Endothelial cell of umbilical vein (primary cell): ENCODE measurements around the gene OR8B12.

ENCODE experiments used
- CTCF ChIP-seq, 2 donors: IDR thresholded peaks; 1 replicate in 1 of 2; 2 replicates in 1 of 2; pipeline ENCODE4 v1.5.1; 2011; ENCODE audit warnings: low read length in 2 of 2, mild to moderate bottlenecking in 2 of 2, moderate library complexity in 2 of 2, control low read depth in 1 of 2, inconsistent platforms in 1 of 2, low read depth in 1 of 2; ENCODE audit not compliant: insufficient read depth in 1 of 2; ENCODE audit errors: extremely low read depth in 1 of 2
- EZH2 ChIP-seq: IDR thresholded peaks from 2 replicates; pipeline ENCODE4 v1.6.1; 2012; ENCODE audit warnings: borderline replicate concordance, low read depth, mild to moderate bottlenecking, moderate library complexity, low read length, inconsistent platforms; ENCODE audit not compliant: severe bottlenecking
- FOS ChIP-seq: IDR thresholded peaks from 2 replicates; pipeline ENCODE4 v1.6.1; 2011; ENCODE audit warnings: mild to moderate bottlenecking, low read length, moderate library complexity, borderline replicate concordance; ENCODE audit not compliant: insufficient read depth
- JUN ChIP-seq: IDR thresholded peaks from 2 replicates; pipeline ENCODE4 v1.6.1; 2011; ENCODE audit warnings: borderline replicate concordance, low read depth; ENCODE audit not compliant: insufficient read length, insufficient read depth
- POLR2A ChIP-seq: IDR thresholded peaks from 2 replicates; pipeline ENCODE4 v1.6.1; 2012; ENCODE audit warnings: low read depth, mild to moderate bottlenecking, control low read depth, low read length
- POLR2AphosphoS5 ChIP-seq: IDR thresholded peaks from 2 replicates; pipeline ENCODE4 v1.6.1; 2012; ENCODE audit warnings: low read depth, mild to moderate bottlenecking, control low read depth, low read length, moderate library complexity; ENCODE audit not compliant: insufficient read depth
- TF ChIP-seq, protein P1 (sequence below): IDR thresholded peaks from 2 replicates; pipeline ENCODE4 v1.6.1; 2011; ENCODE audit not compliant: insufficient read depth, insufficient read length

DNA sequence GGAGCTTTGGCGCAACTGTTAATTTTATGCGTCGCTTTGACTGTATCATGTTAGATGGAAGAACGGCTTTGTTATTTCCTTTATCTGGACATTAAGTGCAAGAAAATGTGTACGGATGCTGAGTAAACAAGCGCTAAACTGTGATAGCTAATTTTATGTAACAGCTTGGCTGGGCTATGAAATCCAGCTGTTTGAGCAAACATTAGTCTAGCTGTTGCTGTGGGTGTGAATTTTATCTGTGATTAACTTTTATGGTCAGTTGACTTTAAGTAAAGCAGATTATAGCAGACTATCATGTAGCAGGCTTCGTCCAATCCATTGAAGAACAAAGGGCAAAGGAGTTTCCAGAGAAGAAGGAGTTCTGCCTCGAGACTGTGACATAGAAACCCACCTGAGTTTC, 40.3 kb upstream of the OR8B12 start:
- TF ChIP-seq POLR2AphosphoS5 (no peak), POLR2A (no peak), EZH2 (no peak), CTCF (IDR thresholded peaks at IDR 0.05; ENCODE audit: extremely low read depth in 1 of 2, insufficient read depth in 1 of 2, low read depth in 1 of 2, low read length in 2 of 2) (no peak), FOS (no peak), JUN (no peak)
- TF ChIP-seq, protein P1, sequence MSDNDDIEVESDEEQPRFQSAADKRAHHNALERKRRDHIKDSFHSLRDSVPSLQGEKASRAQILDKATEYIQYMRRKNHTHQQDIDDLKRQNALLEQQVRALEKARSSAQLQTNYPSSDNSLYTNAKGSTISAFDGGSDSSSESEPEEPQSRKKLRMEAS = no peak
